GM13976 (cell line): Measurements from ENCODE around the gene LRRC4C.

ENCODE experiments used
- DNase-seq: peaks from one replicate; pipeline ENCODE4 v3.0.0; 2012; ENCODE audit warnings: low spot score
- in situ Hi-C: fragments of 300-500 bp; cut with MboI; formaldehyde crosslinking; loops from one replicate; pipeline ENCODE4 v1.12.0; 2022; ENCODE audit warnings: low sequenced_read_pairs, mixed read lengths, inconsistent platforms; ENCODE audit not compliant: unreplicated experiment
- TF ChIP-seq, protein P1 (sequence below): IDR thresholded peaks from 2 replicates; pipeline ENCODE4 v1.5.1; 2012; ENCODE audit warnings: borderline replicate concordance, mild to moderate bottlenecking; ENCODE audit not compliant: insufficient read depth; ENCODE audit errors: extremely low read depth, missing control alignments, control extremely low read depth

The LRRC4C gene

DNA sequence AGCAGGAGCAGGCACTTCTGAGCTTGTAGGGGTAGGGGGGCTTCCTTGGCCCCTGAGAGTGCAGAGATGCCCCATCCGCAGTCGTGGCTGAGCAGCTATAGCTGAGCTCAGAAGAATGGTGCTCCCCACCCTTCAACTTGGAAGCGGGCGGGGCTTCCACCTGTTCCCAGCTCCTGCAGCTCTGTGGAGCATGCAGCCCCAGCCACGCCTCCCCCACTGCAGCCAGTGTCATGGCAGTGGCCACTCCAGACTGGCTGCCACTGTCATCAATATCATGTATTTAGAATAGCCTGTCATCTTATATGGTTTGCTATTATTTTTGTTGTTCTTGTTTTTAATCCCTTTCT, 213.1 kb downstream of the LRRC4C start:
- in situ Hi-C loops = no loop called here
- TF ChIP-seq, protein P1, sequence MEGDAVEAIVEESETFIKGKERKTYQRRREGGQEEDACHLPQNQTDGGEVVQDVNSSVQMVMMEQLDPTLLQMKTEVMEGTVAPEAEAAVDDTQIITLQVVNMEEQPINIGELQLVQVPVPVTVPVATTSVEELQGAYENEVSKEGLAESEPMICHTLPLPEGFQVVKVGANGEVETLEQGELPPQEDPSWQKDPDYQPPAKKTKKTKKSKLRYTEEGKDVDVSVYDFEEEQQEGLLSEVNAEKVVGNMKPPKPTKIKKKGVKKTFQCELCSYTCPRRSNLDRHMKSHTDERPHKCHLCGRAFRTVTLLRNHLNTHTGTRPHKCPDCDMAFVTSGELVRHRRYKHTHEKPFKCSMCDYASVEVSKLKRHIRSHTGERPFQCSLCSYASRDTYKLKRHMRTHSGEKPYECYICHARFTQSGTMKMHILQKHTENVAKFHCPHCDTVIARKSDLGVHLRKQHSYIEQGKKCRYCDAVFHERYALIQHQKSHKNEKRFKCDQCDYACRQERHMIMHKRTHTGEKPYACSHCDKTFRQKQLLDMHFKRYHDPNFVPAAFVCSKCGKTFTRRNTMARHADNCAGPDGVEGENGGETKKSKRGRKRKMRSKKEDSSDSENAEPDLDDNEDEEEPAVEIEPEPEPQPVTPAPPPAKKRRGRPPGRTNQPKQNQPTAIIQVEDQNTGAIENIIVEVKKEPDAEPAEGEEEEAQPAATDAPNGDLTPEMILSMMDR = no peak
- no peak for DNase-seq

GRCh38 chr11:41245704-41246398, 213.6 kb downstream of the LRRC4C start:
- TF ChIP-seq, protein P1 = no peak
- in situ Hi-C loops = no loop called here
- no peak for DNase-seq

- in situ Hi-C loops = no loop called here
- DNase-seq = no peak
- TF ChIP-seq, protein P1 = no peak
Measured at GRCh38 chr11:41245184-41245583, 214.3 kb downstream of the LRRC4C start.

- no peak for DNase-seq
- in situ Hi-C loops = no loop called here
Measured at GRCh38 chr11:41237382-41237781, 222.1 kb downstream of the LRRC4C start.

DNA sequence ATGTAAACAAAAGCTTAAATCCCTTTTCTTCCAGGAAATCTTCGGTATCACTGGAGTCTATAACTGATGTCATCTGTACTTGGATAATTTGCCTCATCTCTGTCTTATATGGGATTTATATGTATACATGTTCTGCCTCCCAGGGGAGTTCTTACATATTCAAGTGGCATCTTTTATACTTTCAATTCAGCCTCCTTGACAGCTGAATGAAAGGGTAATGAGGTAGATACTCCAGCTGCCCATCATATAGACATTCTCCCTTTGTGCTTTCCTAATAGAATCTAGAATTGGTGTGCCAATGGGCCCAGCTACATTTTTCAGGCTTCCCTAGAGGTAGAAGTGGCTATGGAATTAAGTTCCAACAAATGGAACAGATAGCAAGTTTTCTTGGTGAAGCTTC, 223.8 kb downstream of the LRRC4C start:
- TF ChIP-seq, protein P1 = no peak
- no peak for DNase-seq
- in situ Hi-C loops = no loop called here

More at GRCh38 chr11:41237382-41237781, 222.1 kb downstream of the LRRC4C start:
- TF ChIP-seq, protein P1 = no peak

DNA sequence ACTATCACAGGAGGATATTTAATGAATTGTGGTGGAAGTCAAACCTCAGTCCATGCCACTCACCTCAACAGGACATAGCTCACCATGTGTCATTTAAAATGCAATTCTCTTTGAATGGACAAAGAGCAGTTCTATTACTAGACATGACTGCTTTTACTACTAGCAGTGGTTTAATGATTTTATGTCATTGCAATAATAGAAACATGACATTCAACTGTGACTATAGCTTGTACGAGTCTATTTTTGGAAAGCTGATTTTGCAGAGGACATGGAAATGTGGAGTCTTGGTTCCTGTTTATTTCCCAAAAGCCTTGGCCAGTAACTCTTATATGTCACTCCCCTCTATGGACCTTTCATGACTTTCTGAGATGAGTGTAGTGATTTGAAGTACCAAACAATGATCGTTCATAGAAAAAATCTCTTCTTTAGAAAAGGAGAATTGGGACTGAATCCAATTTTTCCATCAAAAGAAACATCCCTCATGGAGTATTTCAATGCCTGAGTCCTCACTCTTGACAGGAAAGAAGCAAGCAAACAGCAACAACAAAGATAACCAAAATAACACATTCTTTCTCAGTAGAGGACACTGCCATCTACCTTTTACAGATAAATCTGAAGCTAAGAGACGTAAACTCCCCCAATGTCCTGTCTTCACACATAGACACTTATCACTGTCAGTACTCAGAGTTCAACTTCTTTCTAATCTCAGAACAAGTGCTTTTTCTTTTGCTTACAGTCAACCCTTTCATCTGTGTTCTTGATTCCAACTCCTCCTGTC, 233.4 kb downstream of the LRRC4C start:
- DNase-seq = no peak
- TF ChIP-seq, protein P1 = no peak
- in situ Hi-C loops = no loop called here
